Measurements from ENCODE around the gene DLAT. TPM values are rescaled to one million over a fixed set of nuclear protein-coding genes. Genes with fewer than 3 reads are reported as not detected.
"Not testable (repeated sequence)": the region's sequence is repeated elsewhere in the genome, so short reads cannot be mapped to it uniquely, and the experiment has no call there.

Gene DLAT
- polyA plus RNA-seq, 3 donors: 51.7 to 57.5 (median 52.8) TPM

DNA sequence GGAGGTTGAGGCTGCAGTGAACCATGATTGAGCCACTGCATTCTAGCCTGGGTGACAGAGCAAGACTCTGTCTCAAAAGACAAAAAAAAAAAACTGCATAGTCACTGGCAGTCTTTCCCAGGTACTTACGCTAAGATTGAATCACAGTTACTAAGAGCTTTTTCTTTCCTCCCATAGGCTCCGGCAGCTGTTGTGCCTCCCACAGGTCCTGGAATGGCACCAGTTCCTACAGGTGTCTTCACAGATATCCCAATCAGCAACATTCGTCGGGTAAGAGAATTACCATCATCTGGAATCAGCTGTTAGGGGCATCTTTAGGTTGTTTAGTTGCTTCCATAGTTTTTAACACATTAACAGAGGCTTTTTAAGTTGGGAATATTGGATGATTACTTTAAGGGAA lies 19.8 kb downstream of the DLAT start:
- no peak for DNase-seq (ENCODE audit: low read depth in 3 of 3, low spot score in 2 of 3)

DNA sequence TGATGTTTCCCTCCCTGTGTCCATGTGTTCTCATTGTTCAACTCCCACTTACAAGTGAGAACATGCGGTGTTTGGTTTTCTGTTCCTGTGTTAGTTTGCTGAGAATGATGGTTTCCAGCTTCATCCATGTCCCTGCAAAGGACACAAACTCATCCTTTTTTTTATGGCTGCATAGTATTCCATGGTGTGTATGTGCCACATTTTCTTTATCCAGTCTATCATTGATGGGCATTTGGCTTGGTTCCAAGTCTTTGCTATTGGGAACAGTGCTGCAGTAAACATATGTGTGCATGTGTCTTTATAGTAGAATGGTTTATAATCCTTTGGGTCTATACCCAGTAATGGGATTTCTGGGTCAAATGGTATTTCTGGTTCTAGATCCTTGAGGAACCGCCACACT lies 21.4 kb downstream of the DLAT start:
- DNase-seq (ENCODE audit: low read depth in 3 of 3, low spot score in 2 of 3): not testable (repeated sequence)

DNA sequence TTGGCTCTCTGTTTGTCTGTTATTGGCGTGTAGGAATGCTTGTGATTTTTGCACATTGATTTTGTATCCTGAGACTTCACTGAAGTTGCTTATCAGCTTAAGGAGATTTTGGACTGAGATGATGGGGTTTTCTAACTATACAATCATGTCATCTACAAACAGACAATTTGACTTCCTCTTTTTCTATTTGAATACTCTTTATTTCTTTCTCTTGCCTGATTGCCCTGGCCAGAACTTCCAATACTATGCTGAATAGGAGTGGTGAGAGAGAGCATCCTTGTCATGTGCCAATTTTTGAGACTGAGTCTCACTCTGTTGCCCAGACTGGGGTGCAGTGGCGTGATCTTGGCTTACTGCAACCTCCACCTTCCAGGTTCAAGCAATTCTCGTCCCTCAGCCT lies 23.0 kb downstream of the DLAT start:
- not testable (repeated sequence) for DNase-seq (ENCODE audit: low read depth in 3 of 3, low spot score in 2 of 3)

DNA sequence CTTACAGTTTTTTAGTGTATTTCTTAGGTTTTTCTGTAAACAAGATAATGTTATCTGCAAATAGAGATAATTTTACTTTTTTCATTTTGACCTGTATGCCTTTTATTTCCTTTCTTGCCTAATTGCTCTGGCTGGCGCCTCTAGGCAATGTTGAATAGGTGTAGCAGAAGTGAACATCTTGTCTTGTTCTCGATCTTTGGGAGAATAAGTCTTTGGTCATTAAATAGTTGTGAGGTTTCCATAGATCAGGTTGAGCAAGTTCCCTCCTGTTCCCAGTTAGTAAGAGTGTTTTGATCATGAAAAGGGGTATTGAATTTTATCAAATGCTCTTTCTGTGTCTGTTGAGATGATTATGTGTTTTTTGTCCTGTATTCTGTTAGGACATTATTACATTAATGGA lies 24.6 kb downstream of the DLAT start:
- DNase-seq (ENCODE audit: low read depth in 3 of 3, low spot score in 2 of 3): no peak

DNA sequence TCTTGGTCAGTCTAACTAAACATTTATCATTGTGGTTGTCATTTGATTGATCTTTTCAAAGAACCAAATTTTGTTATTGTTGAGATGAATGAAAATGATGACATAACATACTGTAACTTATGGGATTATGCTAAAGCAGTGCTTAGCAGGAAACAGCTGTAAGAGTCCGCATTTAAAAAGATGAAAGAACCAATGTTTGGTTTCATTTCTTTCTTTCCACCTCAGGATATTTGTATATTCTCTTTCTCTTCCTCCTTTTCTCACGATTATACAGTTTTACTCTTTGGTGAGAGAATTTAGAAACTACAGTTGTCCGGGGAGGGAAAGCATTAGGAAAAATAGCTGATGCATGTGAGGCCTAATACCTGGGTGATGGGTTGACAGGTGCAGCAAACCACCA lies 25.5 kb downstream of the DLAT start:
- no peak for DNase-seq (ENCODE audit: low read depth in 3 of 3, low spot score in 2 of 3)

DNA sequence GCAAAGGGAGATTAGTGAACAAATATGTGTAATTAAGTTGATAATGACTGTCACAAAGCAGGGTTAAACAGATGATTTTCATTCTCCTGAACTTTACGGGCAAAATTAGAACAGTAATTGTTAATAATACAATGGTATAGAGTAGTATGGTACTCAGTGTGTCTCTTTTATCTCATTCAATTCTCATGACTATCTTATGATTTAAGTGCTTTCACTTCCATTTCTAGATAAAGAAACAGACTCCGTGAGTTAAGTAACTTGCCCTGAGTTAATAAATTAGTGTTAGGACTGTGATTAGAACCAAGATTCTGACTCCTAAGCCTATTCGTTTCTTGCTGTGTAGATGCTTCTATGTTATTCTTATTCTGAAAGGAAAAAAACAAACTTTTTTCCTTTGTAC lies 26.6 kb downstream of the DLAT start:
- no peak for DNase-seq (ENCODE audit: low read depth in 3 of 3, low spot score in 2 of 3)

DNA sequence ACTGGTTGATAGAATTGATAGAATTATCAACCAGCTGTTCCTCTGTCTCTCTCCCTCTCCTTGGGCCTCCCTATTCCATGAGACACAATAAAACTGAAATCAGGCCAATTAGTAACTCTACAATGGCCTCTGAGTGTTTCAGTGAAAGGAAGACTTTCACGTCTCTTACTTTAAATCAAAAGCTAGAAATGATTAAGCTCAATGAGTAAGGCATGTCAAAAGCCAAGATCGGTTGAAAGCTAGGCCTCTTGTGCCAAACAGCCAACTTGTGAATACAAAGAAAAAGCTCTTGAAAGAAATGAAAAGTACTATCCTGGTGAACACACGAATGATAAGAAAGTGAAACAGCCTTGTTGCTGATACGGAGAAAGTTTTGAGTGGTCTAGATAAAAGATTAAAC lies 32.0 kb downstream of the DLAT start:
- no peak for DNase-seq (ENCODE audit: low read depth in 3 of 3, low spot score in 2 of 3)

DNA sequence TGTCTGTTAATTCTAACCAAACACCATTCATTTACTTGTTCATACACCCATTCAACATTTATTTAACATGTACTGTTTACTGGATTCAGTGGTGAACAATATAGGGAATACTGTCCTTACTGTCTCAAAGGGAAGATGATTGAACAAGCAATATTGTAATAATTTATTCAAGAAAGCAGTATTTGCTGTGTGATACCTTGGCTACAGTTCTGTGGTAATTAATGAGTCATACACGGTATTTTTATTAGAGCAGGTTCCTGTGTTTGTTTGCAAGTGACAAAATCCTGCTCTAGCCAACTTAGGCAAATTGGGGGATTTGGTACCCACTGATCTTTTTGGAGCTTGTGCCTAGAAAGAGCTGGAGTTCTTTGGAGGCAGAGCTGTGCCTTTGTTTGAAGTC lies 32.9 kb downstream of the DLAT start:
- no peak for DNase-seq (ENCODE audit: low read depth in 3 of 3, low spot score in 2 of 3)

DNA sequence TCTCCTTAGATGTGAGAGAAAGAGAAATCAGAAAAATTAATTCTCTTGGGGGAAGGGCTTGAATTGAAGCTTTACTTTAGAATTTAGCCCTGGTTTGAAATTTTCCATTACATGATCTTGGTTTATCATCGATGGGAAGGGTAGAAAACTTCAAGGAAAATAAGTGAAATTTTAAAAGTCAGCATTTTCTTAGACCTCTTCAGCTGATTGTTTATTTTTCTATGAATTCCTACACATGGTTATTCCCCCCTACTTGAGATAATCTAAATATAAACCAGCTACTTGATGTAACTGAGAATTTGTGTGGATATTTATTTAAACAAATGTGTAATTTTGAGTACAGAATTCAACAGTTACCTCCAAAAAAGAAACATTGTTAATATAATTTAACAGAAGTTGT lies 37.7 kb downstream of the DLAT start:
- DNase-seq (ENCODE audit: low read depth in 3 of 3, low spot score in 2 of 3): no peak

DNA sequence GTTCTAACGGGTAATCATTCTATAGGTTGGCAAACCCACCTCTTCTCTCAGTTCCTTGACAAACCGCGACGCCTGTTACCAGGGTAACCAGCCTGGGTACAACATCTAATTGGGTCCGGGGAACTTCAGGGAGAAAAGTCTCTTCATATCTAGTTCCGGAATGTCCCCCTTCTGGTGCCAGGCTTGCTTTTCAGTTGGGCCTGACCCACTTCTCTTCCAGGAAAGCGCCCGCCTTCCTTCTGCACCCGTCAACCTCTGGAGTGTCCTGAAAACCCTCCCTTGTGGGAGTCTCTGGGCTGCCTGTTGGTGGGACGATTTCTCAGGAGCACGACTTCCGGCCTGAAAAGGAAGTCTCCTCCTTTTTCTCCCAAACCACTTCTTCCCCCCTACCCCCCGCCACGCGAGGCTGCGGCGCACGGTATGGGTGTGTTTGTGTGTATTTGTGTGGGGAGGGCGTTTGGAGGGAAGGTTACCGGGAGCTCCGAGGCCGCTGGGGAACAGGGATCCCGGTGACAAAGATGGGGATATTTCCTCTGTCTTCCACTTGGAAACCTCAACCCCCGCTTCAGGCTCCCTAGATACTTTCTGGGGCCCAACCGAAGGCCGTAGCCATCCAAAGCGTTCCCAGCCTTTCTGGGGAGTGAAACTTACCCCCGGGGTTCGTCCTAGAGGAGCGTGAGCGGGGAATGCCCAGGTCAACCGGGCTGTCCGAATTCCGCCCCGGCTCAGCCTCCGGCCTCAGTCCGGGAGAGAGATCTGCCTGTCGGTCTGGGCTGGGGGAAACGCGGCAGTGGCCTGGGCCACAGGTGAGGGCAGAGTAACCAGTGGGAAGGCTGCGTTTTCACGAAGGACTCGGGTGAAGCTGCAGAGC lies 49.0 kb downstream of the DLAT start, which contains the start of the genes NKAPD1 and PIH1D2:
TSS of gene NKAPD1 (plus strand) at position 359 of the 871 bp plus-strand sequence. CDS start 1,276 bp downstream, outside the sequence.
TSS of gene PIH1D2 (minus strand) at position 77 of the 871 bp plus-strand sequence. CDS start 843 bp downstream, outside the sequence.
- peak; percentile 80 to 87 (median 83) for DNase-seq (ENCODE audit: low read depth in 3 of 3, low spot score in 2 of 3)

DNA sequence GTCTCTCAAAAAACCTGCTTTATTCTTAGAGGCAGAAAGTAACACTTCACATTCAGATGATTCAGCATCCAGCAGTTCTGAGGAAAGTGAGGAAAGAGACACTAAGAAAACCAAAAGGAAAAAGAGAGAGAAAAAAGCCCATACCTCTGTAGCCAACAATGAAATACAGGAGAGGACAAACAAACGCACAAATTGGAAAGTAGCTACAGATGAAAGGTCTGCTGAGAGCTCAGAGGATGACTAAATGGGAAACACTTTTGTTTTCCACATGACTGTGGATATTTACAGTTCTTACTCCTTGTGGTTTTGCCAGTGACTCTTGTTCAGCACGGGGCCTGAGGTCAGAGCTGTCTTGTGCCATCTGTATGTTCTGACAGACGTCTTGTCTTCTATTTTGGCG lies 57.5 kb downstream of the DLAT start:
- DNase-seq (ENCODE audit: low read depth in 3 of 3, low spot score in 2 of 3): no peak

DNA sequence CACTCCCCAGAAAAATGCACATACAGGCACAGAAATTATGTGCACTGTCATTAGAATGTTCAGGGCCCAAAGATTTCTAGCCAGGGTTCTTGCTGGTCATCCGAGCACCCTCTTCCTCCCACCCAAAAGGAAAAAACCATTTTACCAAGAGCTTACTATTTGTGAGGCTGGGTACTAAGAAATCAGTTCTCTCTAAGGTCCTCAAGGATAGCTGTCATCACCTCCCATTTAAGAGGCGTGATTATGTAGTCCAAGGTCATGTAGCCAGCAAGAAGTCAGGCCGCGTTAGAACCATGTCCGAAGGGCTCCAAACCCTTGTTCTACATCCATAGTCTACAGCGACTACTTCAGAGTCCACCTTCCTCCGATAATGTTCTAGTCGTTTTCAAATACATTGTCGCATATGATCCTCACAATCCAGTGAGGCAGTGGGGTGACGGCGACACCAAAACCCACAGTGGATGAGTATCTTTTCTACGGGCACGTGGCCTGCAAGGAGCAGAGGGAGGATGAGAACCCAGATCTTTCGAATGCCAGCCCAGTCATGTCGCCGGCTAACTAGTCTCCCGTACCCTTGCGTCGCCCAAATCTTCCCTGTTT lies 60.7 kb downstream of the DLAT start:
- DNase-seq (ENCODE audit: low read depth in 3 of 3, low spot score in 2 of 3): peak in 1 of 3 donors; percentile 10

DNA sequence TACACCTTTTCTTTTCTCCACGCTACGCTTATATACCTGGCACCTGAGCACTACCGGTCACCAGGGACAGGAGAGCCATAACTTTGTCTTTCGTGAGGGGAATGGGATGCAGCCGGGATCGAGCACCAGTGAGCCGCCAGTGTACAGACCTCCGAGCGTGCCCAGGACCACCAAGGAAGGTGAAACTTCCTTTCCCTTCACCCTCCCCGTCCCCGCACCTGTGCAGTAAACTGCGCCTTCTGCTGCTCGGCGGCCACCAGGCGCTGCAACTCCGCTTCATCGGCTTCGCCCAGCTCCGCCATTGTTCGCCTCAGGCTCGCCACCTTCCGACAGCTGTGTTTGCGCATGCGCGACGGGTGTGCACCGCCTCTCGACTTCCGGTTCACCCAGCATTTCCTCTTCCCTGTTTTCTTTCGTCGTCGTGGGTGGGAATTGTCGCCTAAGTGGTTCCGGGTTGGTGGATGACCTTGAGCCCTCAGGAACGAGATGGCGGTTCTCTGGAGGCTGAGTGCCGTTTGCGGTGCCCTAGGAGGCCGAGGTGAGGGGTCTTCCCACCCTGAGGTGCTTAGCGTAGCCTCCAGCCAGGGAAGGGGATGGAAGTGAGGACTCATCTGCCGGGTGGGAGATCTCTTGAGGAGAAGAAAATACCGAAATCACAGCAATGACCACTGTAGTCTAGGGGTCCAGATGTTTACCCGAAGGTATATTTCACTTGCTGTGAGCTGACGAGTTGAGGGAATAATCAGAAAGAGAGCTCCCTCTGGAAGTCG lies 61.4 kb downstream of the DLAT start, which contains the start of the genes SDHD and TIMM8B:
TSS of gene SDHD (plus strand) at position 452 of the 770 bp plus-strand sequence. CDS start at position 487, 35 bp downstream.
TSS of gene TIMM8B (minus strand) at position 335 of the 770 bp plus-strand sequence. CDS start at position 302, 33 bp downstream.
- DNase-seq (ENCODE audit: low read depth in 3 of 3, low spot score in 2 of 3): peak; percentile 94 to 98 (median 97)

DNA sequence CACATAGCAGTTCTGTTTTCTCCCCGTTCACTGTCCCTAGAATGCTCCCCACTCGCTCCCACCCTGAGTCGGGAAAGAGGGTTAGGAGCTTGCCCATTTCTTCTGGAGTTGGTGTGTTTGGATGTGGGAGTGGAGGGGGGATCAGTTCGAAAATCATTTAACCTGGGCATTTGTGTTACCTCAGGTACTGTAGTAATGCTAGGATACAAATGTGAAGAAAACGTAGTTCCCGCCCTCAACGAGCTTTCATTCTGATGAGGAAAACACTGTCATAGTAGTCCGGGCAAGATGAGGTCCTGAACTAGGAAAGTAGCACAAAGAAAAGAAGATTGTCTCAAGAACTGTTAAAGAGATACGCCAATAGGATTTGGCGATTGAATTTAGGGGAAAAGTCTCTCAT lies 62.0 kb downstream of the DLAT start:
- no peak for DNase-seq (ENCODE audit: low read depth in 3 of 3, low spot score in 2 of 3)

DNA sequence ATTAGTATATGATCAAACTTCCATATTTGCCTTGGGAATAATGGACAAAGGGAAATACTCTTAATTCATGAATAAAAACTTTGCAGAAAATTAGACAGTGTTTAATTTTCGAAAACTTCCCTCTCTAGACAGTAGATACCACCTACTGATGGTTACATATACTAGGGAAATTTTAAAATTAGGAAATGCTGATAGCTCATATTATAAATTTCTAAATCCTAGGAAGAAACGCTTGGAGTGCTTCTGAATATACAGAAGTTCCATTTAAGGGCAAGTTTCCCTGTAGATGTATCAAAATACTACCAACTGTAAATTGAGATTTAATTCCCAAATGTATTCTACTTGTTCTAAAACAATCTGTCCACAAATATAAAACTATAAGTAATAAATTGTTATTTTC lies 70.1 kb downstream of the DLAT start:
- not testable (repeated sequence) for DNase-seq (ENCODE audit: low read depth in 3 of 3, low spot score in 2 of 3)

DNA sequence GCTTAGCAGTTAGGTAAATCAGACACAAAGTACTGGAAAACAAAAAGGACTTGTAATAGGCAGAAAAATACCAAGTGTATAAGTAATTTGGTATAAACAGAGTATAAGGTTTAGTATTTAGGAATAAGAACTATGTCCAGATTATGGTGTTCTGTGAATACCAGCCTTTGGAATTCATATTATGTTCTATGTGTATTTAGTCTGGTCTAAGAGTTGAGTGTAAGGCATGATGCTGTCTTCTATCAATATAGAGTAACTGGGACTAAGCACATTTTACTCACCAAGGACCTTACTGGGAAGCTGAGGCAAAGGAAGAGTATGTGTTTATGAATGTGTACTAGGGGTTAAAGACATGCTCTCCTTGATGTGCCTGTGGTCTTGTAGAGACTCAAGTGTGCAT lies 71.0 kb downstream of the DLAT start:
- no peak for DNase-seq (ENCODE audit: low read depth in 3 of 3, low spot score in 2 of 3)

DNA sequence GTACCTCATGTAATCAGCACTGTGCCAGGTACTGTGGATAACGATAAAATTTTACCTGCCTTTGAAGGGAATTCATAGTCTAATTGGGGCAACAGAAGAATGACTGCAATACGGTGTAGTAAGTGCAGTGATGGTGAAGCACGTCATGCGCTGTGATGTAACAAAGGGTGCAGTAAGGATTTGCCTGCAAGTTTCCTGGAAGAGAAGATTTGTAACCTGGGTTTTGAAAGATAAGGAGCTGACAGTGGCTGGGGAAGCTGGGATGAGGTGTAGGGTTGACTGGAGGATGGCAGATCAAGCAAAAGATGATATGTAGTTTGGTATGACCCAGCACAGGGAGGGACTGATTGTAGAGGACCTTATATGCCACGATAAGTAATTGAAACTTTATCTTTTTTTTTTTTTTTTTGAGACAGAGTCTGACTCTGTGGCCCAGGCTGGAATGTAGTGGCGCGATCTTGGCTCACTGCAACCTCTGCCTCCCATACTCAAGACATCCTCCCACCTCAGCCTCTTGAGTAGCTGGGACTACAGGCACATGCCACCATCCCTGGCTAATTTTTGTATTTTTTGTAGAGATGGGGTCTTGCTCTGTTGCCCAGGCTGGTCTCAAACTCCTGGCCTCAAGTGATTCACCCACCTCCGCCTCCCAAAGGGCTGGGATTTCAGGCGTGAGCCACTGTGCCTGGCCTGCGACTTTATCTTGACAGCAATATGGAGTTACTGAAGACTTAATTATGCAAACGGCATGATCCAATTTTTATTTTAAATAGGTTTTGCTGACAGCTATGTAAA lies 72.7 kb downstream of the DLAT start:
- no peak for DNase-seq (ENCODE audit: low read depth in 3 of 3, low spot score in 2 of 3)

DNA sequence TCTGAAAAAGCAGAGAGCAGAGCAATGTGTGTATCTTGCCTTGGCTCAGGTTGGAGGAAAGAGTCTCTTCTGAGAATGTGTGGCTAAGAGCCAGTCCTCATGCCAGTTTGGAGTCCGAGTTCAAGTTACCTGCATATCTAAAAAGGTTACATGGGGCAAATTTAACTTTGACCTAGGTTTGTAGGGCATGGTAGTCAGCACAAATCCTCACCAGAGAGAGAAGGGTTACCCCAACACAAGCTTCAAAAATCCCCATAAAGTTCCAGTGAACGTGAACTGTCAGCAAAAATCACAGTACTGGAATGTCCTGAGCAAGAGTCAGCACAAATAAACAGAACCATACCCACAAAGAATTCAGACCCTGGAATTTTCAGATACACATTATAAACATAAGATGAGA lies 75.3 kb downstream of the DLAT start:
- DNase-seq (ENCODE audit: low read depth in 3 of 3, low spot score in 2 of 3): no peak

DNA sequence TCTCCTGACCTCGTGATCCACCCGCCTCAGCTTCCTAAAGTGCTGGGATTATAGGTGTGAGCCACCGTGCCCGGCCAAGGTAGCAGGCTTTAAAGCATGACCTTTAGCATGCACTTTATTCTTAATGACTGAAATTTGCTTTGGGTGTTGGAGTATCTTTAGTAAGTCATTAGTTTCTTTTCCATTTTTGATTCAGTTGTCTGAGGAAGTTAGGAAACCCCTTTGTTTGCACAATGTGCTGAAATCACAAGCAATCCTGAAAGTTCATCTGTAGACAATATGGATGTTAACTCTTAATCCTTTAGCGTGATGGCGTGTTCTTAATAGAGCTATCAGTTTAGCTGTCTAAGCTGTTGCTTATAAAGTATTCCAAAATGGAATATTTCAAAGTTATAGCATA lies 78.2 kb downstream of the DLAT start:
- no peak for DNase-seq (ENCODE audit: low read depth in 3 of 3, low spot score in 2 of 3)

DNA sequence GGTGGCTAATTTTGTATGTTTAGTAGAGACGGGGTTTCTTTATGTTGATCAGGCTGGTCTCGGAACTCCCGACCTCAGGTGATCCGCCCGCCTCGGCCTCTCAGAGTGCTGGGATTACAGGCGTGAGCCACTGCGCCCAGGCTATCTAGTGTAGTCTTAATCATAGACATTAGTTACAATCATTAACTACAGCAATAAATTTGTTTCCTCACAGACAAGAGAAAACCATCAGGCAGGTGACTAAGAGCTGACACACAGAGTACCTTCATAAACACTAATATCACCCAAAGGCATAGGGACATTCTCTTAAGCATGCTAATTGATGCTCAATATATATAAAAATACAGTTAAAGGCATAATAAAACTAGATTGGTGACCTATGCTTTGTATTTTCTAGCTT lies 80.9 kb downstream of the DLAT start:
- DNase-seq (ENCODE audit: low read depth in 3 of 3, low spot score in 2 of 3): no peak

Data from right renal cortex interstitium (tissue), 3 donors.